ENCODE results near the gene PLEKHH2.
A peak's percentile ranks its signal among the peaks of the same experiment; 100 is the strongest.
"Not testable (repeated sequence)": the region's sequence is repeated elsewhere in the genome, so short reads cannot be mapped to it uniquely, and the experiment has no call there.

PLEKHH2 gene

GRCh38 chr2:43724728-43725526, 87.9 kb downstream of the PLEKHH2 start:
- no peak for DNase-seq

GRCh38 chr2:43725711-43726246, 88.7 kb downstream of the PLEKHH2 start:
- no peak for DNase-seq

- not testable (repeated sequence) for DNase-seq
Observed at GRCh38 chr2:43726961-43727633, 90.0 kb downstream of the PLEKHH2 start.

GRCh38 chr2:43727634-43728014, 90.6 kb downstream of the PLEKHH2 start:
- no peak for DNase-seq

- DNase-seq = no peak
Observed at GRCh38 chr2:43729491-43730174, 92.6 kb downstream of the PLEKHH2 start.

- DNase-seq = no peak
Observed at GRCh38 chr2:43731211-43731610, 94.2 kb downstream of the PLEKHH2 start.

GRCh38 chr2:43736637-43737036, 99.6 kb downstream of the PLEKHH2 start:
- DNase-seq = no peak

- DNase-seq = peak; percentile 85
Observed at GRCh38 chr2:43737097-43737854, 100.2 kb downstream of the PLEKHH2 start.

GRCh38 chr2:43737855-43738254, 100.8 kb downstream of the PLEKHH2 start:
- no peak for DNase-seq

GRCh38 chr2:43738257-43738656, 101.2 kb downstream of the PLEKHH2 start:
- no peak for DNase-seq

- DNase-seq = no peak
Observed at GRCh38 chr2:43743706-43744105, 106.6 kb downstream of the PLEKHH2 start.

- DNase-seq = no peak
Observed at GRCh38 chr2:43745457-43745856, 108.4 kb downstream of the PLEKHH2 start.

- DNase-seq = no peak
Observed at GRCh38 chr2:43748333-43748732, 111.3 kb downstream of the PLEKHH2 start.

GRCh38 chr2:43749583-43749982, 112.5 kb downstream of the PLEKHH2 start:
- DNase-seq = no peak

GRCh38 chr2:43751476-43751990, 114.5 kb downstream of the PLEKHH2 start:
- no peak for DNase-seq

GRCh38 chr2:43752302-43752701, 115.2 kb downstream of the PLEKHH2 start:
- no peak for DNase-seq

- no peak for DNase-seq
Observed at GRCh38 chr2:43754180-43754579, 117.1 kb downstream of the PLEKHH2 start.

GRCh38 chr2:43758739-43759138, 121.7 kb downstream of the PLEKHH2 start:
- no peak for DNase-seq

GRCh38 chr2:43759195-43759594, 122.1 kb downstream of the PLEKHH2 start:
- no peak for DNase-seq

GRCh38 chr2:43762286-43762685, 125.2 kb downstream of the PLEKHH2 start:
- DNase-seq = no peak

GRCh38 chr2:43763091-43763490, 126.0 kb downstream of the PLEKHH2 start:
- DNase-seq = no peak

- DNase-seq = no peak
Observed at GRCh38 chr2:43764086-43764705, 127.1 kb downstream of the PLEKHH2 start.

Data from islet precursor cell (in vitro differentiated cells).